HEK293T (cell line): ENCODE data around the gene LTBR.

ENCODE experiments used
- CTCF ChIA-PET: fragments of 350-600 bp; formaldehyde crosslinking; extraction: SDS; loops from one replicate; lab custom pipeline; 2021; ENCODE audit warnings: antibody characterized with exemption, inconsistent platforms; lab: Yijun Ruan, JAX
- POLR2A ChIA-PET: fragments of 350-600 bp; formaldehyde crosslinking; extraction: SDS; loops from one replicate; lab custom pipeline; 2020; ENCODE audit warnings: antibody characterized with exemption, inconsistent platforms; lab: Yijun Ruan, JAX
- DNase-seq: peaks from one replicate; pipeline ENCODE4 v3.0.0; 2012; ENCODE audit warnings: mixed read lengths; ENCODE audit errors: extremely low spot score
- ARNT ChIP-seq: fragments of 450-650 bp; IDR thresholded peaks from 2 replicates; pipeline ENCODE4 v1.6.1; 2017; ENCODE audit warnings: mild to moderate bottlenecking
- BHLHE40 ChIP-seq: fragments of 450-650 bp; IDR thresholded peaks from 2 replicates; pipeline ENCODE4 v1.6.1; 2016; ENCODE audit warnings: mild to moderate bottlenecking, moderate library complexity, borderline replicate concordance
- CTBP1 ChIP-seq: fragments of 450-650 bp; IDR thresholded peaks from 2 replicates; pipeline ENCODE4 v1.6.1; 2016; ENCODE audit warnings: borderline replicate concordance
- ELF4 ChIP-seq: fragments of 450-650 bp; IDR thresholded peaks from 2 replicates; pipeline ENCODE4 v1.6.1; 2017; ENCODE audit warnings: antibody characterized with exemption
- FOXA1 ChIP-seq: fragments of 450-650 bp; IDR thresholded peaks from 2 replicates; pipeline ENCODE4 v1.6.1; 2016; ENCODE audit warnings: mild to moderate bottlenecking
- FOXK2 ChIP-seq: fragments of 450-650 bp; IDR thresholded peaks from 2 replicates; pipeline ENCODE4 v1.6.1; 2016; ENCODE audit warnings: mild to moderate bottlenecking
- FOXM1 ChIP-seq: fragments of 450-650 bp; IDR thresholded peaks from 2 replicates; pipeline ENCODE4 v1.6.1; 2017; ENCODE audit warnings: mild to moderate bottlenecking, borderline replicate concordance
- HDGF ChIP-seq: fragments of 450-650 bp; IDR thresholded peaks from 2 replicates; pipeline ENCODE4 v1.6.1; 2017; ENCODE audit warnings: antibody characterized with exemption, borderline replicate concordance
- L3MBTL2 ChIP-seq: fragments of 450-650 bp; conservative IDR thresholded peaks from 2 replicates; pipeline ENCODE4 v1.6.1; 2016; ENCODE audit warnings: mild to moderate bottlenecking
- LEF1 ChIP-seq: fragments of 450-650 bp; IDR thresholded peaks from 2 replicates; pipeline ENCODE4 v1.6.1; 2017; ENCODE audit warnings: mild to moderate bottlenecking, borderline replicate concordance
- NFRKB ChIP-seq: fragments of 450-650 bp; IDR thresholded peaks from 2 replicates; pipeline ENCODE4 v1.6.1; 2016; ENCODE audit warnings: mild to moderate bottlenecking, moderate library complexity
- PKNOX1 ChIP-seq: fragments of 450-650 bp; IDR thresholded peaks from 2 replicates; pipeline ENCODE4 v1.6.1; 2016
- SP1 ChIP-seq: fragments of 450-650 bp; IDR thresholded peaks from 2 replicates; pipeline ENCODE4 v1.6.1; 2017
- SUZ12 ChIP-seq: fragments of 450-650 bp; IDR thresholded peaks from 2 replicates; pipeline ENCODE4 v1.6.1; 2016; ENCODE audit warnings: mild to moderate bottlenecking
- TARDBP ChIP-seq: fragments of 450-650 bp; IDR thresholded peaks from 2 replicates; pipeline ENCODE4 v1.6.1; 2016
- ZNF384 ChIP-seq: fragments of 450-650 bp; IDR thresholded peaks from 2 replicates; pipeline ENCODE4 v1.6.1; 2016

The LTBR gene

DNA sequence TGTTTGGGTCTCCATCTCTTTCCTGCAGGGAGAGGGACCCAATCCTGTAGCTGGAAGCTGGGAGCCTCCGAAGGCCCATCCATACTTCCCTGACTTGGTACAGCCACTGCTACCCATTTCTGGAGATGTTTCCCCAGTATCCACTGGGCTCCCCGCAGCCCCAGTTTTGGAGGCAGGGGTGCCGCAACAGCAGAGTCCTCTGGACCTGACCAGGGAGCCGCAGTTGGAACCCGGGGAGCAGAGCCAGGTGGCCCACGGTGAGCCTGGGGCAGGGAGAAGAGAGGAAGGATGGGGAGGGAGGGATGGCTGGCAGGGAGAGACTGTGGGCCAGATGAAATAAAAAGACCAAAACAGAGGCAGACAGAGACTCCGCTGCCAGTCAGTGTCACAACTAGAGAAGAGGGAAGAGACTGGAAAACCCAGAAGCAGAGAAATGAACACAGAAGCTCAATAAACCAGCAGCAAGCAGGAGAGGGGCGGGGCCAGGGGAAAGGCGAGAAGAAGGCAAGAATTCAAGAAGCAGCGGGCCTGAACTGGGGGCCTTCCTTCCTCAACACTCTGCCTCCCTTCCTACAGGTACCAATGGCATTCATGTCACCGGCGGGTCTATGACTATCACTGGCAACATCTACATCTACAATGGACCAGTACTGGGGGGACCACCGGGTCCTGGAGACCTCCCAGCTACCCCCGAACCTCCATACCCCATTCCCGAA lies 6.3 kb downstream of the LTBR start:
- ChIA-PET CTCF (no interaction called here), POLR2A (interaction anchor here (1.4 kb wide), 1 partner anchor 27 kb away, joined by 5 read pairs; no protein-coding TSS in a partner anchor)
- TF ChIP-seq FOXM1 (no peak), FOXK2 (no peak)
- DNase-seq: peak; percentile 7

DNA sequence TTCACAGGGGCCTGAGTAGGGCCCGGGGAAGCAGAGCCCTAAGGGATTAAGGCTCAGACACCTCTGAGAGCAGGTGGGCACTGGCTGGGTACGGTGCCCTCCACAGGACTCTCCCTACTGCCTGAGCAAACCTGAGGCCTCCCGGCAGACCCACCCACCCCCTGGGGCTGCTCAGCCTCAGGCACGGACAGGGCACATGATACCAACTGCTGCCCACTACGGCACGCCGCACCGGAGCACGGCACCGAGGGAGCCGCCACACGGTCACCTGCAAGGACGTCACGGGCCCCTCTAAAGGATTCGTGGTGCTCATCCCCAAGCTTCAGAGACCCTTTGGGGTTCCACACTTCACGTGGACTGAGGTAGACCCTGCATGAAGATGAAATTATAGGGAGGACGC lies 7.1 kb downstream of the LTBR start:
- POLR2A ChIA-PET: no interaction called here
- TF ChIP-seq HDGF (no peak), FOXM1 (no peak), L3MBTL2 (no peak), CTBP1 (no peak), SP1 (no peak), NFRKB (no peak), FOXK2 (no peak), ZNF384 (no peak), LEF1 (no peak), TARDBP (no peak), BHLHE40 (no peak), ARNT (no peak)
- no peak for DNase-seq
- CTCF ChIA-PET: no interaction called here

DNA sequence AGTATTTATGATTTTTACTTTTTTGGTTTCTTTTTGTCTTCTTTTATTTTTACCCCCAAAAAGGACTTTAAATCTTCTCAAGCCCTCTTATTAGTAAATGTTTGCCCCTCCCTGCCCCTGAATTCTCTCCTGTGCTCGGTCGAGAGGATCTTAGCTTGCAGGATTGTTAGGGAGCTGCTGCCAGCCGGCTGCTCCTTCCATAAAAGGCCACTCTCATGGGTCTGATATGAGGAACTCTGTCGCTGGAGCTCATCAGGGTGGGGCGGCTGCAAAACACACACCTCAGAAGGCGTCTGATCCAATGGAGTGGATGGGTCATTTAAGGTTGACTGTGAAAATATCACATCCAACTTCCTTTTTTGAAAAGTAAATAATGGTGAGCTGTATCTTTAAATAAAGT lies 8.5 kb downstream of the LTBR start:
- ChIA-PET CTCF (interaction anchor here (0.7 kb wide), 1 partner anchor 18 kb away, joined by 3 read pairs; no protein-coding TSS in a partner anchor), POLR2A (interaction anchor here (1.0 kb wide), 1 partner anchor 15 kb away, joined by 3 read pairs; no protein-coding TSS in a partner anchor)
- no peak for TF ChIP-seq NFRKB
- TF ChIP-seq ZNF384: no peak
- TF ChIP-seq SUZ12: no peak
- no peak for TF ChIP-seq L3MBTL2
- no peak for TF ChIP-seq SP1
- DNase-seq: no peak

DNA sequence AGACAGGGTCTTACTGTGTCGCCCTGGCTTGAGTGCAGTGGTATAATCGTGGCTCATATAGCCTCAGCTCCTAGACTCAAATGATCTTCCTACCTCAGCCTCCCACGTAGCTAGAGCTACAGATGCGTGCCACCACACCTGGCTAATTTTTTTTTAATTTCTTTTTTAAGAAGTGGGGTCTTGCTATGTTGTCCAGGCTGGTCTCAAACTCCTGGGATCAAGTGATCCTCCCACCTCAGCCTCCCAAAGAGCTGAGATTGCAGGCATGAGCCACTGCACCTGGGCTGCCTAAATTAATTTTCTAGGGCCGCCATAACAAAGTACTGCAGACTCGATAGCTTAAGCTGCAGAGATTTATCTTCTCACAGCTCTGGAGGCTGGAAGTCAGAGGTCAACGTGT lies 9.1 kb downstream of the LTBR start:
- ChIA-PET POLR2A (interaction anchor here (1.0 kb wide), 1 partner anchor 16 kb away, joined by 3 read pairs; no protein-coding TSS in a partner anchor), CTCF (no interaction called here)
- no peak for TF ChIP-seq CTBP1
- no peak for TF ChIP-seq SUZ12
- TF ChIP-seq BHLHE40: no peak
- TF ChIP-seq HDGF: no peak
- no peak for TF ChIP-seq FOXM1
- no peak for TF ChIP-seq FOXA1
- no peak for TF ChIP-seq LEF1
- TF ChIP-seq ARNT: no peak
- no peak for TF ChIP-seq ZNF384
- TF ChIP-seq SP1: no peak
- no peak for TF ChIP-seq ELF4
- no peak for TF ChIP-seq TARDBP
- no peak for TF ChIP-seq L3MBTL2
- no peak for TF ChIP-seq PKNOX1
- no peak for DNase-seq

GRCh38 chr12:6394398-6394797 lies 10.4 kb downstream of the LTBR start:
- CTCF ChIA-PET: no interaction called here
- POLR2A ChIA-PET: no interaction called here
- no peak for DNase-seq
- TF ChIP-seq FOXM1 (no peak), BHLHE40 (no peak), L3MBTL2 (no peak), ZNF384 (no peak), TARDBP (no peak), SP1 (no peak), FOXK2 (no peak), SUZ12 (no peak), LEF1 (no peak), ARNT (no peak), FOXA1 (no peak), ELF4 (no peak)

- CTCF ChIA-PET: no interaction called here
- TF ChIP-seq L3MBTL2 (no peak), FOXK2 (no peak), CTBP1 (no peak), SUZ12 (no peak), ELF4 (no peak), TARDBP (no peak), BHLHE40 (no peak), LEF1 (no peak), FOXA1 (no peak), NFRKB (no peak), FOXM1 (no peak), ZNF384 (no peak), ARNT (no peak)
- POLR2A ChIA-PET: no interaction called here
- DNase-seq: no peak
Measured at GRCh38 chr12:6396031-6396430, 12.1 kb downstream of the LTBR start.

DNA sequence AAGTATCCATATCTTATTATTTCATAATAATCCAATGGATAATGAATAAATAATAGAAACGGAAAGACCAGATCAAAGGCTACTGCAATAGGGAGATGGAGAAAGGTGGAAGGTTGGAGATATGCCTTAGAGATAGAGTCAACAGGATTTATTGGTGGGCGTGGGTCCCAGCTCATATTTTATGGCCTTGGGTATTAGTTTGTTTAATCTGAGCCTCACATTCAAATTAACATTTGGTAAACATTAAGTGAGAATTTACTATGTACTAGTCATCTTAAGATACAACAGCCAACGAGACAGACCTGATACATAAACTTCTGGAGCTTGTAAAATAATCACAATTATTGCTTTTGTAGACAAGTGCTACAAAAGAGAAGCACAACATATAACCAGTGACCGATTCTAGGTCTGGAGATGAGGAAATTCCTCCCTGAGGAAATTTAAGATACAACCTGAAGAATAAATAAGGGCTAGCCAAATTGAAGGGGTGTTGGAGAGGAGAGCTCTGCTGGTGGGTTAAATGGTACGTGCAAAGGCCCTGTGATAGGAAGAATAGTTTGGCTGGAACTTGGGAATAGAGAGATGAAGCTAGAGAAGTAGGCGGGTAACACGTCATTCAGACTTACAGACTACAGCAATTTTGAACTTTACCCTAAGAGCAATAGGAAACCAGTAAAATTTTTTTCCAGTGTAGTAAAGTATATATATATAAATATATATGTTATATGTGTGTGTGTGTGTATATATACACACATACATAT lies 16.1 kb downstream of the LTBR start:
- TF ChIP-seq FOXK2 (no peak), NFRKB (no peak), ZNF384 (no peak), HDGF (no peak), CTBP1 (no peak), FOXM1 (no peak), SP1 (no peak), SUZ12 (no peak), PKNOX1 (no peak)
- CTCF ChIA-PET: interaction anchor here (1.2 kb wide), 1 partner anchor 18 kb away, joined by 3 read pairs; no protein-coding TSS in a partner anchor
- POLR2A ChIA-PET: no interaction called here
- DNase-seq: no peak
